GM12872 (cell line): Measurements from ENCODE around the gene DCLK2.

ENCODE experiments used
- CTCF ChIP-seq: IDR thresholded peaks from 3 replicates; pipeline ENCODE4 v1.5.1; 2011; ENCODE audit warnings: low read depth, mild to moderate bottlenecking, low read length, moderate library complexity; ENCODE audit not compliant: insufficient read depth

DCLK2 gene

GRCh38 chr4:150056569-150056968 is 21.7 kb upstream of the DCLK2 start:
- no peak for TF ChIP-seq CTCF

GRCh38 chr4:150061086-150061776 is 17.0 kb upstream of the DCLK2 start:
- no peak for TF ChIP-seq CTCF

- no peak for TF ChIP-seq CTCF
These were observed 15.1 kb upstream of the DCLK2 start for GRCh38 chr4:150063128-150063527.

GRCh38 chr4:150065740-150066139 is 12.5 kb upstream of the DCLK2 start:
- TF ChIP-seq CTCF = no peak

- TF ChIP-seq CTCF = no peak
These were observed 10.4 kb upstream of the DCLK2 start for GRCh38 chr4:150067859-150068258.

- no peak for TF ChIP-seq CTCF
These were observed 9.8 kb upstream of the DCLK2 start for GRCh38 chr4:150068300-150068960.

GRCh38 chr4:150069353-150069752 is 8.9 kb upstream of the DCLK2 start:
- no peak for TF ChIP-seq CTCF
